OCI-LY1 (cell line): ENCODE results near the gene MBD5.

ENCODE experiments used
- H2AFZ ChIP-seq: fragments of 200-600 bp; sonication (generic), shearing (Covaris generic); 2 replicates; pipeline ENCODE4 v1.6.0; 2014; ENCODE audit warnings: antibody characterized with exemption, mild to moderate bottlenecking, low read length
- H3F3A ChIP-seq: fragments of 200-600 bp; sonication (generic), shearing (Covaris generic); 2 replicates; pipeline ENCODE4 v1.6.0; 2014; ENCODE audit warnings: mild to moderate bottlenecking, antibody characterized with exemption, low read length, moderate library complexity; ENCODE audit not compliant: insufficient read depth
- H3K27ac ChIP-seq: fragments of 200-600 bp; sonication (generic); 2 replicates; pipeline ENCODE4 v1.5.1; 2014; ENCODE audit warnings: low read length, mixed run types, mild to moderate bottlenecking, low read depth; ENCODE audit not compliant: poor library complexity, severe bottlenecking
- H3K27me3 ChIP-seq: fragments of 200-600 bp; sonication (generic); 2 replicates; pipeline ENCODE4 v1.6.0; 2014; ENCODE audit warnings: antibody characterized with exemption, mild to moderate bottlenecking, low read length, moderate library complexity; ENCODE audit not compliant: insufficient read depth
- H3K36me3 ChIP-seq: fragments of 200-600 bp; sonication (generic); 2 replicates; pipeline ENCODE4 v1.6.1; 2014; ENCODE audit warnings: mild to moderate bottlenecking, antibody characterized with exemption, low read length, moderate library complexity, mixed read lengths; ENCODE audit not compliant: insufficient read depth
- H3K4me1 ChIP-seq: fragments of 200-600 bp; sonication (generic); 2 replicates; pipeline ENCODE4 v1.5.1; 2014; ENCODE audit warnings: mild to moderate bottlenecking, low read length, moderate library complexity; ENCODE audit not compliant: insufficient read depth, severe bottlenecking
- H3K4me2 ChIP-seq: fragments of 200-600 bp; sonication (generic), shearing (Covaris generic); 2 replicates; pipeline ENCODE4 v1.6.1; 2014; ENCODE audit warnings: low read length
- H3K4me3 ChIP-seq: fragments of 200-600 bp; sonication (generic); 2 replicates; pipeline ENCODE4 v1.5.1; 2014; ENCODE audit warnings: low read length, low read depth, mild to moderate bottlenecking, mixed read lengths; ENCODE audit not compliant: poor library complexity, severe bottlenecking
- H3K79me2 ChIP-seq: fragments of 200-600 bp; shearing (Covaris generic); 2 replicates; pipeline ENCODE4 v1.6.1; 2016; ENCODE audit warnings: mixed run types, low read length, mixed read lengths; ENCODE audit not compliant: insufficient read depth
- H3K9ac ChIP-seq: fragments of 200-600 bp; sonication (generic), shearing (Covaris generic); 2 replicates; pipeline ENCODE4 v1.6.1; 2014; ENCODE audit warnings: mild to moderate bottlenecking, low read length, mixed read lengths
- H3K9me2 ChIP-seq: fragments of 200-600 bp; sonication (generic), shearing (Covaris generic); 2 replicates; pipeline ENCODE4 v1.6.1; 2014; ENCODE audit warnings: low read depth, mild to moderate bottlenecking, low read length, mixed read lengths
- H3K9me3 ChIP-seq: fragments of 200-600 bp; shearing (Covaris generic); 2 replicates; pipeline ENCODE4 v1.6.1; 2014; ENCODE audit warnings: low read length, mixed read lengths
- H4K20me1 ChIP-seq: fragments of 200-600 bp; sonication (generic), shearing (Covaris generic); 2 replicates; pipeline ENCODE4 v1.6.0; 2016; ENCODE audit warnings: mild to moderate bottlenecking, low read length; ENCODE audit not compliant: insufficient read depth
- CTCF ChIP-seq: fragments of 200-600 bp; sonication (generic), shearing (Covaris generic); IDR thresholded peaks from 2 replicates; pipeline ENCODE4 v1.5.1; 2017; ENCODE audit warnings: mild to moderate bottlenecking, antibody characterized with exemption, low read length, moderate library complexity, mixed read lengths
- EZH2 ChIP-seq: fragments of 200-600 bp; sonication (generic), shearing (Covaris generic); IDR thresholded peaks from 2 replicates; pipeline ENCODE4 v1.8.0; 2017; ENCODE audit warnings: borderline replicate concordance, mixed run types, mild to moderate bottlenecking, antibody characterized with exemption, low read length, moderate library complexity, mixed read lengths

MBD5 gene

GRCh38 chr2:148292431-148292830 is 271.5 kb downstream of the MBD5 start:
- no peaks in the 10 kb centered on the region for H3K36me3 ChIP-seq
- no peaks in the 10 kb centered on the region for H3K9me3 ChIP-seq
- TF ChIP-seq CTCF (no peak), EZH2 (no peak)
- H3F3A ChIP-seq, result no peaks in the 10 kb centered on the region
- no peaks in the 10 kb centered on the region for H3K9me2 ChIP-seq
- no peaks in the 10 kb centered on the region for H3K27me3 ChIP-seq
- no peak overlapping the region for H3K4me3 ChIP-seq
- no peak overlapping the region for H3K4me2 ChIP-seq
- no peaks in the 10 kb centered on the region for H4K20me1 ChIP-seq
- no peak overlapping the region for H3K27ac ChIP-seq
- H3K79me2 ChIP-seq, result no peaks in the 10 kb centered on the region
- H3K9ac ChIP-seq, result no peak overlapping the region
- H2AFZ ChIP-seq, result no peak overlapping the region
- no peaks in the 10 kb centered on the region for H3K4me1 ChIP-seq

GRCh38 chr2:148298196-148298595 is 277.3 kb downstream of the MBD5 start:
- TF ChIP-seq EZH2, result no peak
- no peak for TF ChIP-seq CTCF
- Histone ChIP-seq H3K9ac (no peak overlapping the region), H3K4me1 (no peaks in the 10 kb centered on the region), H3K79me2 (no peaks in the 10 kb centered on the region), H3K27ac (no peak overlapping the region), H3K9me2 (no peaks in the 10 kb centered on the region), H3F3A (no peaks in the 10 kb centered on the region), H3K9me3 (no peaks in the 10 kb centered on the region), H4K20me1 (no peaks in the 10 kb centered on the region), H3K4me2 (no peak overlapping the region), H2AFZ (no peak overlapping the region), H3K4me3 (no peak overlapping the region), H3K27me3 (no peaks in the 10 kb centered on the region), H3K36me3 (no peaks in the 10 kb centered on the region)

GRCh38 chr2:148299616-148300015 is 278.7 kb downstream of the MBD5 start:
- Histone ChIP-seq H3K4me3 (no peak overlapping the region), H3F3A (no peaks in the 10 kb centered on the region), H3K9ac (no peak overlapping the region), H2AFZ (no peak overlapping the region), H3K79me2 (no peaks in the 10 kb centered on the region), H3K27ac (no peak overlapping the region), H3K4me2 (no peak overlapping the region), H3K36me3 (no peaks in the 10 kb centered on the region), H3K9me3 (no peaks in the 10 kb centered on the region), H3K9me2 (no peaks in the 10 kb centered on the region), H4K20me1 (no peaks in the 10 kb centered on the region), H3K27me3 (no peaks in the 10 kb centered on the region), H3K4me1 (no peaks in the 10 kb centered on the region)
- TF ChIP-seq CTCF, result no peak
- TF ChIP-seq EZH2, result no peak
